NCI-H82 treated with DMSO at 0.1 percent for 48 hours (cell line): ENCODE measurements around the gene FGF13.

Experiments
- DNase-seq: peaks from one replicate; lab custom pipeline; 2025; ENCODE audit not compliant: unreplicated experiment; lab: John Stamatoyannopoulos, UW

FGF13 gene

DNA sequence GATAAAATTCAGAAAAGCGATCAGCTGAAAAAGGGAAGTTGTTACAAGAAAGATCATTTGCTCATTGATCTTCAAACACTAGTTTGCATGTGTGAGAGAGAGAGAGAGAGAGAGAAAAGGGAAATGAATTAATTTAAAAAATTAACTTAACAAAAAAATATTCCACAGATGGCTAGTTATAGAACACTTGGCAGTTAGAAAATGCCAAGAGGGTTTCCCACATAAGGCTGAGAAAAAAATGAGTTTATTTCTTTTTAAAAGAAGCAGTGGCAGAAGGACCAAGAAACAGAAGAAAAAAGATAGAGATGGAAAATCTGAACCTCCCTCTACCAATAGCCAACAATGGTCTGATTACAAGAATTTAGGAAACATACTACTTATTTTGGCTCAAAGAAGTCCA lies 47.1 kb downstream of the FGF13 start:
- no peak for DNase-seq

DNA sequence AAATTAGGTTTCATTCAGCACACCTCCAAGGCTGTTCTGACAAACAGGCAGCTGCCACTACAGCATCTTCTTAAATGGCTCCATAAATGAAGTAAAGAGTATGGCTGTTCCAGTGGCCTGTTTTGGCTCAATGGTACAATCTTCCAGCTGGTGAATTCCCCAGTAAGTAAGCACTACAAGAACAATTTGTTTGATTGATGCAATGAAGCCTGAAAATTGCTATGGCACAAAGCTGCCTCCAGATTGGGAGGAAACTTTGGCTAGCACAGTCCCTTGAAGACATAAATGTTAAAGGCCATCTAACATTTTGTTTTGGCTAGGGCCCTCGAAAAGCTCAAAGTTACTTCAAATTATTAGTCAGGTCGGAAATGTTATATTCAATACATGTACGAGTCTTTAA lies 47.5 kb downstream of the FGF13 start:
- no peak for DNase-seq

DNA sequence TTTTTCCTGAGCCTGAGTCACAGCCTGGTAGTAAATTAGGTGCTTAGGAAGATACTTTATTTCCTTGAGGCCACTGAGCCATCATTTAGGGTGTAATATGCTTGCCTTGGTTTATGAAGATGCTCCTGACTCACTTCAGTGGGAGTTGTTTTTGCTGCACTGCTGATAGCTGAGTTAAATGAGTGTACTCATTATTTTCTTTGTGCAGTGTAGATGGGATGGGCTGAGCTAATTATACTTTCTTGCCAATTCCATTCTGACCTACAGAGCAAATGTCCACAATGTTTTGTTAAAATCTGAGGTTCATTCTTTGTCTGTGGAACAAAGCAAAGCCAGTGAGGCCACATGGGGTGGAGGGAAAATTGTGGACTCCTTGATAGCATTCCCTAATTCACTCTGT lies 60.0 kb downstream of the FGF13 start:
- no peak for DNase-seq

DNA sequence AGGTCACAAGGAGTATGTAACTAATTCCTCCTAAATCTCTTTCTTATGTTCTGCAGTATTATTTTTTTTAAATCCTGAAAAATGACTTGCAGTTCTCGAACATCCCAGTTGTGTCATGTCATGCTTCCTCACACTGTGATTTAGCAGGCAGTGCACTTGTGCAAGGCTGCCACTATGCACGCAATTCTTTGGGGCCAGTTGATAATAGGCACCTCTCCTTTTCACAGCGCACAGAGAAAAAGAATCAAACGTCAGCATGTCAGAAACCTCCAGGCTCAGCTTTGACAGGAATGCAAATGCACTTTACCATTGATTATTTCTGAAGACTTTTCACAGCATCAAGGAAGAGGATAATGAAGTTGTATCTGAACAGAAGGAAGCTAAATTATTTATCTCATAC lies 62.9 kb downstream of the FGF13 start:
- no peak for DNase-seq

DNA sequence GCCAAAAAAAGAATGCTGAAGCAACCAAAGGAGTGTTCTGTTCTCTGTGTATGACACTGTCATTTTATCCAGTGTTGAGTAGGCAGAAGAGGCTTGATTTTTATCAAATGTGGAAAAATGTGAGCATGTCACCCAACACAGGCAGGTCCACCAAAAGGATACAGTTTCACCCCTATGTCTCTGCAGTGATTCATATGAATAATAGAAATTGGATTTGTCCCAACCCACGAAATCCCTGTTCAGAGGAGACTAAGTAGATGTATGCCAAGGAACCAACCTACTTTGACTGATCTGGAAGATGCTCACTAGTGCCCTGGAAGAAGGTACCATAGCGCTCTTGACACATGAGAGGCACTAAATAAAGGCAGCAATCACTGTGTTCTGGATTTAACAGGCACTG lies 72.5 kb downstream of the FGF13 start:
- no peak for DNase-seq
